Ovary (tissue), 9 donors: ENCODE results near the gene OBSCN. TPM values are rescaled to one million over a fixed set of nuclear protein-coding genes. Genes with fewer than 3 reads are reported as not detected.

Experiments used
- DNase-seq, 5 donors: peaks; one replicate each; pipeline ENCODE4 v3.0.0-alpha.2; 2019 to 2020
- H3K27ac ChIP-seq, 2 donors: fragments of 200-600 bp; one replicate each; pipeline versions ENCODE4 v1.5.1 to v1.8.0; 2019 to 2022
- H3K27me3 ChIP-seq: fragments of 200-600 bp; one replicate; pipeline ENCODE4 v1.8.0; 2022
- H3K36me3 ChIP-seq: fragments of 200-600 bp; sonication (generic); one replicate; pipeline ENCODE4 v1.5.1; 2019
- H3K4me1 ChIP-seq: one replicate; pipeline ENCODE4 v1.8.1; 2013; ENCODE audit warnings: mild to moderate bottlenecking, moderate library complexity; ENCODE audit not compliant: insufficient read depth
- H3K4me3 ChIP-seq: fragments of 200-600 bp; sonication (generic); one replicate; pipeline ENCODE4 v1.5.1; 2017
- H3K9me3 ChIP-seq, 2 donors: fragments of 200-600 bp in 1 of 2; sonication (generic) in 1 of 2; one replicate each; pipeline versions ENCODE4 v1.5.1 to v1.8.1; 2013 to 2019; ENCODE audit warnings: mild to moderate bottlenecking in 1 of 2, moderate library complexity in 1 of 2
- CTCF ChIP-seq, 3 donors: fragments of 450-650 bp in 2 of 3; fragments of 200-600 bp in 1 of 3; IDR thresholded peaks; one replicate each; pipeline versions ENCODE4 v1.5.1 to v1.8.0; 2016 to 2022; ENCODE audit warnings: antibody characterized with exemption in 3 of 3, mild to moderate bottlenecking in 1 of 3
- EP300 ChIP-seq: sonication (generic); formaldehyde crosslinking; IDR thresholded peaks from one replicate; pipeline ENCODE4 v1.6.1; 2017; ENCODE audit warnings: antibody characterized with exemption
- POLR2A ChIP-seq: fragments of 450-650 bp; IDR thresholded peaks from one replicate; pipeline ENCODE4 v1.6.1; 2017; ENCODE audit warnings: antibody characterized with exemption, mild to moderate bottlenecking, moderate library complexity
- WGBS, 3 donors: extraction: QIAGEN DNeasy Blood & Tissue Kit in 1 of 3; methylation state at CpG; one replicate each; pipeline versions ENCODE4 v1.1.5 to v1.1.7; 2013 to 2017; 5-methylcytosine and 5-hydroxymethylcytosine counted together
- intact Hi-C, 4 donors: fragments of 100-400 bp; cut with DNase I; formaldehyde crosslinking; loops; one replicate each; pipeline versions ENCODE4 v1.11.0 to v1.15.1; 2022 to 2023
- polyA plus RNA-seq, 2 donors: library from polyadenylated mRNA; stranded (reverse); fragments of 200-250 nt in 1 of 2; fragments of 350-450 nt in 1 of 2; fragmentation: Illumina TruSeq in 1 of 2; extraction: RNeasy Lipid Tissue Mini Kit (QIAGEN cat#74804) in 1 of 2; gene quantifications; one replicate each; pipeline ENCODE4 v1.2.3, GENCODE V29; 2013 to 2014
- total RNA-seq, 7 donors: library from RNA; depleted of rRNA in 2 of 7; stranded (reverse); fragments of >200 nt in 2 of 7; fragmentation: NEBNext Ultra II Directional in 3 of 7; extraction: Animal tissue kit (Norgen Biotek cat#: 25700) in 3 of 7; gene quantifications; one replicate each; pipeline versions ENCODE4 v1.1.0 to v1.2.4, GENCODE V29; 2016 to 2023
- donor health status: DM: no; HTN: no; CAD: no; lungs with moderate emphysema.
- donor health status: DM: no; HTN: no; CAD: no.
- donor health status: Bipolar disorder and iron deficiency.
- donor health status: DM: yes; HTN: yes; CAD: no.
- donor health status: DM: no; HTN: no; CAD: no.
- donor health status: DM: yes; HTN: yes; CAD: no.

Gene OBSCN
- total and polyA plus RNA-seq, 9 donors: 3.5 to 37.1 (median 29.0) TPM

GRCh38 chr1:228350831-228351781 lies 143.3 kb downstream of the OBSCN start:
- Histone ChIP-seq H3K4me1 (no peaks in the 10 kb centered on the region), H3K4me3 (no peak overlapping the region), H3K36me3 (no peaks in the 10 kb centered on the region), H3K27ac (no peak overlapping the region), H3K27me3 (no peaks in the 10 kb centered on the region), H3K9me3 (no peaks in the 10 kb centered on the region)
- 87 to 90% (median 88%) methylated on average over 37 of the region's 37 CpGs for WGBS, 3 donors
- TF ChIP-seq EP300 (no peak), CTCF (IDR thresholded peaks at IDR 0.05) (no peak), POLR2A (no peak)
- intact Hi-C loops: no loop called here
- DNase-seq: peak in 4 of 5 donors; percentile 7 to 32 (median 12)

- WGBS, 3 donors: 86 to 91% (median 90%) methylated on average over 13 of the region's 13 CpGs
- peak in 3 of 5 donors; percentile 16 to 33 (median 19) for DNase-seq
- H3K27ac ChIP-seq: no peak overlapping the region
- no peaks in the 10 kb centered on the region for H3K36me3 ChIP-seq
- intact Hi-C loops: no loop called here
- H3K4me3 ChIP-seq: no peak overlapping the region
- no peaks in the 10 kb centered on the region for H3K4me1 ChIP-seq
- no peaks in the 10 kb centered on the region for H3K27me3 ChIP-seq
- H3K9me3 ChIP-seq: no peaks in the 10 kb centered on the region
- TF ChIP-seq POLR2A (no peak), CTCF (IDR thresholded peaks at IDR 0.05) (no peak), EP300 (no peak)
Measured at GRCh38 chr1:228351850-228352249, 144.0 kb downstream of the OBSCN start.

GRCh38 chr1:228352677-228353481 lies 145.0 kb downstream of the OBSCN start:
- Histone ChIP-seq H3K9me3 (no peaks in the 10 kb centered on the region), H3K27me3 (no peaks in the 10 kb centered on the region), H3K4me1 (no peaks in the 10 kb centered on the region), H3K27ac (no peak overlapping the region), H3K36me3 (no peaks in the 10 kb centered on the region), H3K4me3 (no peak overlapping the region)
- 91 to 94% (median 93%) methylated on average over 29 of the region's 29 CpGs for WGBS, 3 donors
- DNase-seq: peak in 2 of 5 donors; percentile 21 to 32
- no peak for TF ChIP-seq POLR2A
- TF ChIP-seq EP300: no peak
- TF ChIP-seq CTCF (IDR thresholded peaks at IDR 0.05): no peak
- intact Hi-C loops: no loop called here

- no peak overlapping the region for H3K27ac ChIP-seq
- no peak for TF ChIP-seq EP300
- no peak for TF ChIP-seq CTCF (IDR thresholded peaks at IDR 0.05)
- no peak for TF ChIP-seq POLR2A
- intact Hi-C loops: no loop called here
Measured at GRCh38 chr1:228353601-228354371, 145.9 kb downstream of the OBSCN start.

More at GRCh38 chr1:228353601-228354371, 145.9 kb downstream of the OBSCN start:
- Histone ChIP-seq H3K36me3 (no peaks in the 10 kb centered on the region), H3K4me1 (no peaks in the 10 kb centered on the region), H3K27me3 (no peaks in the 10 kb centered on the region), H3K4me3 (no peak overlapping the region), H3K9me3 (no peaks in the 10 kb centered on the region)
- WGBS, 3 donors: 84 to 86% (median 86%) methylated on average over 9 to 11 of the region's 11 CpGs
- DNase-seq: peak in 1 of 5 donors; percentile 25
